Umbilical cord (tissue), 2 donors: ENCODE data around the gene SLC27A3. TPM values are rescaled to one million over a fixed set of nuclear protein-coding genes. Genes with fewer than 3 reads are reported as not detected.
A peak's percentile ranks its signal among the peaks of the same experiment; 100 is the strongest.
"Not testable (repeated sequence)": the region's sequence is repeated elsewhere in the genome, so short reads cannot be mapped to it uniquely, and the experiment has no call there.

ENCODE experiments used
- DNase-seq: peaks from one replicate; pipeline ENCODE4 v3.0.0-alpha.2; 2015; ENCODE audit warnings: low spot score
- total RNA-seq: library from RNA; depleted of rRNA; stranded (reverse); fragments of >200 nt; gene quantifications from one replicate; pipeline ENCODE4 v1.2.3, GENCODE V29; 2014; ENCODE audit warnings: low replicate concordance; ENCODE audit not compliant: insufficient read depth

The SLC27A3 gene
- total RNA-seq, 1 donor from 2014 or later: 22.9 TPM

GRCh38 chr1:153779781-153780541 is 4.8 kb downstream of the SLC27A3 start:
- DNase-seq: no peak

- no peak for DNase-seq
Observed at GRCh38 chr1:153780551-153780950, 5.3 kb downstream of the SLC27A3 start.

GRCh38 chr1:153782648-153783047 is 7.4 kb downstream of the SLC27A3 start:
- not testable (repeated sequence) for DNase-seq

- DNase-seq: peak; percentile 95
Observed at GRCh38 chr1:153783233-153784190, 8.3 kb downstream of the SLC27A3 start.

GRCh38 chr1:153786038-153786790 is 11.0 kb downstream of the SLC27A3 start:
- no peak for DNase-seq

- DNase-seq: peak; percentile 46
Observed at GRCh38 chr1:153789478-153790034, 14.3 kb downstream of the SLC27A3 start.

- DNase-seq: peak; percentile 98
Observed at GRCh38 chr1:153790313-153790965, 15.2 kb downstream of the SLC27A3 start.

- DNase-seq: peak; percentile 93
Observed at GRCh38 chr1:153790966-153791647, 15.9 kb downstream of the SLC27A3 start.

- peak; percentile 60 for DNase-seq
Observed at GRCh38 chr1:153791648-153792253, 16.5 kb downstream of the SLC27A3 start.

GRCh38 chr1:153792631-153793041 is 17.4 kb downstream of the SLC27A3 start:
- no peak for DNase-seq

GRCh38 chr1:153793261-153793972 is 18.2 kb downstream of the SLC27A3 start:
- no peak for DNase-seq

- no peak for DNase-seq
Observed at GRCh38 chr1:153793973-153794615, 18.9 kb downstream of the SLC27A3 start.

- no peak for DNase-seq
Observed at GRCh38 chr1:153794624-153795329, 19.6 kb downstream of the SLC27A3 start.

- DNase-seq: no peak
Observed at GRCh38 chr1:153795330-153795837, 20.2 kb downstream of the SLC27A3 start.

GRCh38 chr1:153795934-153796785 is 21.0 kb downstream of the SLC27A3 start:
- no peak for DNase-seq

- peak; percentile 56 for DNase-seq
Observed at GRCh38 chr1:153796786-153797659, 21.8 kb downstream of the SLC27A3 start.
